ENCODE measurements around the gene CERT1.

The CERT1 gene

DNA sequence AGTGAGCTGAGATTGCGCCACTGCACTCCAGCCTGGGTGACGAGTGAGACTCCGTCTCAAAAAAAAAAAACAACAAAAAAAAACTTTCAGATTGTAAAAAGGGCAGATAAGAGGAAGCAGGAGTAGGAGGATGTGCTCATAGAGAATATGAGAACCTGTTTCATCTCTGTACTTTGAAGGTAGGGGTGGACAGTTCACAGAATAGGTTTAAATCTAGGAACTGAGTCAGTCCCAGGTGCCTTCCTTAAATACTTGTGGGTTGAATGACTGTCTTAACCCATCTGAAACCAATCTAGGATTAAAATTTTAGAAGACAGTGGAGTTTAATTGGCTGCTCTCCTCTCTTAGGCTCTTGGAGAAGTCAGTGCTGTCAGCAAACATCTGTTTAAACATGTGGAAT lies 12.6 kb upstream of the CERT1 start:
- H3K4me3 ChIP-seq (replicated peaks in 1 of 2; ENCODE audit: low read depth in 2 of 2, low read length in 2 of 2): no peak overlapping the region
- DNase-seq (ENCODE audit: low read depth in 2 of 2): no peak
- TF ChIP-seq, protein P1, sequence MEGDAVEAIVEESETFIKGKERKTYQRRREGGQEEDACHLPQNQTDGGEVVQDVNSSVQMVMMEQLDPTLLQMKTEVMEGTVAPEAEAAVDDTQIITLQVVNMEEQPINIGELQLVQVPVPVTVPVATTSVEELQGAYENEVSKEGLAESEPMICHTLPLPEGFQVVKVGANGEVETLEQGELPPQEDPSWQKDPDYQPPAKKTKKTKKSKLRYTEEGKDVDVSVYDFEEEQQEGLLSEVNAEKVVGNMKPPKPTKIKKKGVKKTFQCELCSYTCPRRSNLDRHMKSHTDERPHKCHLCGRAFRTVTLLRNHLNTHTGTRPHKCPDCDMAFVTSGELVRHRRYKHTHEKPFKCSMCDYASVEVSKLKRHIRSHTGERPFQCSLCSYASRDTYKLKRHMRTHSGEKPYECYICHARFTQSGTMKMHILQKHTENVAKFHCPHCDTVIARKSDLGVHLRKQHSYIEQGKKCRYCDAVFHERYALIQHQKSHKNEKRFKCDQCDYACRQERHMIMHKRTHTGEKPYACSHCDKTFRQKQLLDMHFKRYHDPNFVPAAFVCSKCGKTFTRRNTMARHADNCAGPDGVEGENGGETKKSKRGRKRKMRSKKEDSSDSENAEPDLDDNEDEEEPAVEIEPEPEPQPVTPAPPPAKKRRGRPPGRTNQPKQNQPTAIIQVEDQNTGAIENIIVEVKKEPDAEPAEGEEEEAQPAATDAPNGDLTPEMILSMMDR (IDR thresholded peaks at IDR 0.05; ENCODE audit: low read depth, low read length): no peak

DNA sequence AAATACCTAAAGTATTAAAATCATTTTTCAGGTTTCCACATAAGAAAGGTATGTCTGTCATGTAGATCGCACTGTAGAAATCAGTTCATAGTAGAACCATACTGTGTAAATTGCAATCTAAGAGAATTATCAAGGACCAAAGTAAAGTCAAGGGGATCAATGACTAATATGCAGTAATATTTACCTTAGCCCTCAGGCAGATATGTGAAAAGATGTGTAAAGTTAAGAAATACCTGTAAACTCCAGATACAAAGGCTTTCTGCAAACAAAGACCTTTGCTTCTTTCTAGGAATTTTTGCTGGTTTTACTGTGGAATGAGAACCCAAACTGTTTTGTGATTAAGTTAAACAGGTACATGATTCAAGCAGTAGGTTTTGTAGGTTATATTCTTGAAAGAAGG lies 11.8 kb upstream of the CERT1 start:
- TF ChIP-seq, protein P1 (IDR thresholded peaks at IDR 0.05; ENCODE audit: low read depth, low read length): no peak
- H3K4me3 ChIP-seq (replicated peaks in 1 of 2; ENCODE audit: low read depth in 2 of 2, low read length in 2 of 2): no peak overlapping the region
- DNase-seq (ENCODE audit: low read depth in 2 of 2): no peak

DNA sequence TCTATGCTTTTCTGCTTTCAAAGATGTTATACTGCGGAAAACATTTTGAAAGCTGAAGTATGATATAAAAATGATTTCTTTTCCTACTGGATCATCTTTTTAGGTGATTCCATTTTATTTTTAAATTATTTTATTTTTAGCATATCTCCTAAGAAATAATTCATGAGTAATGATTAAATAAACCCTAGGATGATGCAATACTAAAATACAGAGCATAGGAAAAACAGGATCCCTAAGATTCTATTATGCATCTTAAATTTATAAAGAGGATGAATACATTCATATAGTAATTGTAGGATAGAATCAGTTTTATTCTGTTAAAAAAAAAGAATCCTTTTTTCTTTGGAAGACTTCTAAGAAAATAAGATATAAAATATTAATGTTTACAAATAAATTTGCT lies 11.1 kb upstream of the CERT1 start:
- no peak overlapping the region for H3K4me3 ChIP-seq (replicated peaks in 1 of 2; ENCODE audit: low read depth in 2 of 2, low read length in 2 of 2)
- DNase-seq (ENCODE audit: low read depth in 2 of 2): peak in 1 of 2 donors; percentile 27
- TF ChIP-seq, protein P1 (IDR thresholded peaks at IDR 0.05; ENCODE audit: low read depth, low read length): no peak

DNA sequence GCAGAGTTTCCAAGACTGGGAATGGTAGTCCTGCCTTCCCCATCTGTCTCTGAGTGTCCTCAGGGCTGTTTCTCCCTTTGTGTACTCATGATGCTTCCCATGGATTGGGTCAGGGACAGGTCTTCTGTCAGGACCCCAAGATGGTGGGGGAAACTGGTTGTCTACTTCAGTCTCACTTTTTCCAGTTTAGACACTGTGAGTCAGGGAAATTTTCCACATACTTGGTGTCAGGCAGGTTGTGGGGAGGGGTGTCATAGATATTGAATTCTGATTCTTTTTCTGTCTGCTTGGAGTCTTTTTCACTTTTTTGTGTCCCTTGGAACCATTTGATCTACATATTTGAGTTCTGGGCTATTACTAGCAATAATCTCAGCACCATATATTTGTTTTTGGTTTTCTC lies 10.6 kb upstream of the CERT1 start:
- peak in 1 of 2 donors; percentile 36 for DNase-seq (ENCODE audit: low read depth in 2 of 2)
- no peak overlapping the region for H3K4me3 ChIP-seq (replicated peaks in 1 of 2; ENCODE audit: low read depth in 2 of 2, low read length in 2 of 2)
- TF ChIP-seq, protein P1 (IDR thresholded peaks at IDR 0.05; ENCODE audit: low read depth, low read length): no peak

DNA sequence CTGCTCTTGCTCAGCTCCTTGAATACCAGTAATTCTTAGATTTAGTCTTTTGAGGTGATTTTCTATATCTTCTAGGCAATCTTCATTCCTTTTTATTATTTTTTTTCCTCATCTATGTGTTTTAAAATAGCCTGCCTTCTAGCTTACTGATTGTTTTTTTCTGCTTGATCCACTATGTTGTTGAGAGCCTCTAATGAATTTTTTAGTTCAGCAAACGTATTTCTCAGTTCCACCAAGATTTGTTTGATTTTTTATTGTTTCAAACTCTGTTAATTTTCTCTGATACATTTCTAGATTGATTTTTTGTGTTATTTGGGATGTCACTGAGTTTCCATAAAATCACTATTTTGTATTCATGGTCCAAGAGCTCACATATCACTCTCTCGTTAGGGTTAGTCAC lies 9.8 kb upstream of the CERT1 start:
- TF ChIP-seq, protein P1 (IDR thresholded peaks at IDR 0.05; ENCODE audit: low read depth, low read length): no peak
- H3K4me3 ChIP-seq (replicated peaks in 1 of 2; ENCODE audit: low read depth in 2 of 2, low read length in 2 of 2): no peak overlapping the region
- DNase-seq (ENCODE audit: low read depth in 2 of 2): no peak

DNA sequence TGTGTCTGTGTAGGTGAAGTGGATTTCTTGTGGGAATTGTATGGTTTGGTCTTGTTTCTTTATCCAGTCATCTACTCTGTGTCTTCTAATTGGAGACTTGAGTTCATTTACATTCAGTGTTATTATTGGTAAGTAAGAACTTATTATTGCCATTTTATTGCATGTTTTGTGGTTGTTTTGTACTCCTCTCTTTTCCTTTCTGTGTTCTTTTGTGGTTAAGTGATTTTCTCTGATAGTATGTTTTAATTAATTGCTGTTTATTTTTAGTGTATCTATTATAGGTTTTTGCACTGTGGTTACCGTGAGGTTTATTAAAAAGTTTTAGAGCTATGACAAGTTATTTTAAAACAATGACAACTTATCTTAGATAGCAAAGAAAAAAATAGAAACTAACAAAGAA lies 8.3 kb upstream of the CERT1 start:
- TF ChIP-seq, protein P1 (IDR thresholded peaks at IDR 0.05; ENCODE audit: low read depth, low read length): no peak
- no peak for DNase-seq (ENCODE audit: low read depth in 2 of 2)
- H3K4me3 ChIP-seq (replicated peaks in 1 of 2; ENCODE audit: low read depth in 2 of 2, low read length in 2 of 2): no peak overlapping the region

DNA sequence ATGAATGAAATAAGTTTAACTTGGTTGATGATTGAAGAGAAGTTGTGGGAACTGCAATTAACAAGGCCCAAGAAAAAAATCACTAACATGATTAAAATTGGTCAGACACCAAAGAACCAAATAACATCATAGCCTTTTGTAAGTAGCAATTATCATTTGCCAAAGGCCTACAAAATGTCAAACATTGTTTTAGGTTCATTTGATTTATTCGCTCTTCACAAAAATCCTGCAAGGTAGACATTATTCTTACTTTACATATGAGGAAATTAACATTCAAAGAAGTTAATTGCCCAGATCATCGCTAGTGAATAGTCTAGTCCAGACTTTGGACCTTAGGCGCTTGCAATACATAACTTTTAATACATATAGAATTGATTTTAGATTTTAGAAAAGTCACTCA lies 2.9 kb upstream of the CERT1 start:
- no peak for DNase-seq (ENCODE audit: low read depth in 2 of 2)
- no peak overlapping the region for H3K4me3 ChIP-seq (replicated peaks in 1 of 2; ENCODE audit: low read depth in 2 of 2, low read length in 2 of 2)
- TF ChIP-seq, protein P1 (IDR thresholded peaks at IDR 0.05; ENCODE audit: low read depth, low read length): no peak
